IMR-90 (cell line): ENCODE measurements around the gene CCR8. TPM values are rescaled to one million over a fixed set of nuclear protein-coding genes. Genes with fewer than 3 reads are reported as not detected.

Experiments
- ATAC-seq: fragments of 200-7000 bp; cut with Tn5 transposase; 2 replicates; pipeline ENCODE4 v1.9.1; 2020; ENCODE audit warnings: low read depth, mild to moderate bottlenecking, moderate library complexity
- BruUV-seq: library from RNA; stranded (reverse); fragments of 400-500 nt; replicated peaks from 2 replicates; lab custom pipeline; 2021; lab: Mats Ljungman, UMichigan
- CTCF ChIA-PET: fragments of 300-600 bp; formaldehyde crosslinking; extraction: SDS; loops from one replicate; lab custom pipeline; 2021; ENCODE audit warnings: antibody characterized with exemption; lab: Yijun Ruan, JAX
- POLR2A ChIA-PET: fragments of 300-600 bp; sonication (Branson Sonifier 250); formaldehyde crosslinking; loops from one replicate; lab custom pipeline; 2022; ENCODE audit warnings: antibody characterized with exemption; ENCODE audit not compliant: unreplicated experiment; lab: Charles Lee
- DNase-seq: peaks from one replicate; pipeline ENCODE4 v3.0.0; 2013
- H2AFZ ChIP-seq: replicated peaks from 2 replicates; pipeline ENCODE3; 2013; ENCODE audit warnings: low read length, mild to moderate bottlenecking; ENCODE audit not compliant: poor library complexity
- H2AK5ac ChIP-seq: 2 replicates; pipeline ENCODE4 v1.6.1; 2013; ENCODE audit warnings: low read depth, low read length, inconsistent platforms
- H2AK9ac ChIP-seq: replicated peaks from 2 replicates; pipeline ENCODE3; 2013; ENCODE audit warnings: mild to moderate bottlenecking, low read depth, low read length, moderate library complexity; ENCODE audit not compliant: poor library complexity
- H2BK120ac ChIP-seq: 2 replicates; pipeline ENCODE4 v1.6.1; 2013; ENCODE audit warnings: low read depth, low read length, inconsistent platforms
- H2BK15ac ChIP-seq: 3 replicates; pipeline ENCODE4 v1.6.1; 2013; ENCODE audit warnings: low read depth, low read length, inconsistent platforms
- H2BK20ac ChIP-seq: 2 replicates; pipeline ENCODE4 v1.6.1; 2013; ENCODE audit warnings: low read depth, mild to moderate bottlenecking, inconsistent platforms, low read length, moderate library complexity
- H2BK5ac ChIP-seq: 2 replicates; pipeline ENCODE4 v1.6.1; 2013; ENCODE audit warnings: mild to moderate bottlenecking, low read depth, low read length, inconsistent platforms; ENCODE audit not compliant: poor library complexity, severe bottlenecking
- H3K14ac ChIP-seq: replicated peaks from 2 replicates; pipeline ENCODE4 v1.6.1; 2013; ENCODE audit warnings: low read depth, low read length, inconsistent platforms
- H3K18ac ChIP-seq: 2 replicates; pipeline ENCODE4 v1.6.1; 2013; ENCODE audit warnings: low read depth, low read length, control low read depth
- H3K23ac ChIP-seq: 2 replicates; pipeline ENCODE4 v1.6.1; 2013; ENCODE audit warnings: low read depth, low read length, inconsistent platforms
- H3K27ac ChIP-seq: 2 replicates; pipeline ENCODE4 v1.5.1; 2013; ENCODE audit warnings: mild to moderate bottlenecking, control low read depth, low read length; ENCODE audit not compliant: insufficient read depth
- H3K27me3 ChIP-seq: 2 replicates; pipeline ENCODE4 v1.6.1; 2013; ENCODE audit warnings: low read length; ENCODE audit not compliant: control insufficient read depth, insufficient read depth
- H3K36me3 ChIP-seq: 2 replicates; pipeline ENCODE4 v1.6.1; 2013; ENCODE audit warnings: low read length, mixed read lengths; ENCODE audit not compliant: control insufficient read depth, insufficient read depth
- H3K4ac ChIP-seq: 2 replicates; pipeline ENCODE4 v1.6.1; 2013; ENCODE audit warnings: low read depth, low read length, inconsistent platforms
- H3K4me1 ChIP-seq: 2 replicates; pipeline ENCODE4 v1.6.1; 2013; ENCODE audit warnings: low read length, mixed read lengths; ENCODE audit not compliant: control insufficient read depth, insufficient read depth
- H3K4me2 ChIP-seq: 2 replicates; pipeline ENCODE4 v1.6.1; 2013; ENCODE audit warnings: low read depth, mild to moderate bottlenecking, control low read depth, low read length, moderate library complexity
- H3K4me3 ChIP-seq: 2 replicates; pipeline ENCODE4 v1.5.1; 2013; ENCODE audit warnings: low read depth, mild to moderate bottlenecking, control low read depth, low read length, moderate library complexity; ENCODE audit not compliant: insufficient read depth
- H3K56ac ChIP-seq: 2 replicates; pipeline ENCODE4 v1.6.1; 2013; ENCODE audit warnings: low read length, inconsistent platforms; ENCODE audit not compliant: insufficient read depth; ENCODE audit errors: extremely low read depth
- H3K79me1 ChIP-seq, 2 experiments: 2 replicates each; pipeline ENCODE4 v1.6.1; 2013; ENCODE audit warnings: low read length in 2 of 2, inconsistent platforms in 1 of 2, low read depth in 1 of 2
- H3K9ac ChIP-seq: 2 replicates; pipeline ENCODE4 v1.6.1; 2013; ENCODE audit warnings: low read depth, low read length, control low read depth
- H3K9me1 ChIP-seq: 2 replicates; pipeline ENCODE4 v1.6.1; 2013; ENCODE audit warnings: low read length, inconsistent platforms; ENCODE audit not compliant: insufficient read depth
- H3K9me3 ChIP-seq: 2 replicates; pipeline ENCODE4 v1.6.1; 2013; ENCODE audit warnings: low read length; ENCODE audit not compliant: control insufficient read depth, insufficient read depth
- H4K20me1 ChIP-seq: 2 replicates; pipeline ENCODE4 v1.6.1; 2013; ENCODE audit warnings: low read length, inconsistent platforms; ENCODE audit not compliant: insufficient read depth
- H4K5ac ChIP-seq: 2 replicates; pipeline ENCODE4 v1.6.1; 2013; ENCODE audit warnings: mild to moderate bottlenecking, low read depth, low read length, control low read depth
- H4K8ac ChIP-seq, 2 experiments: 2 replicates each; pipeline ENCODE4 v1.6.1; 2013; ENCODE audit warnings: low read depth in 2 of 2, low read length in 2 of 2, control low read depth in 1 of 2, inconsistent platforms in 1 of 2
- H4K91ac ChIP-seq: 2 replicates; pipeline ENCODE4 v1.6.1; 2013; ENCODE audit warnings: low read depth, low read length, inconsistent platforms; ENCODE audit not compliant: insufficient read depth
- BHLHE40 ChIP-seq: fragments of 150-350 bp; IDR thresholded peaks from 2 replicates; pipeline ENCODE4 v1.6.1; 2016; ENCODE audit warnings: mild to moderate bottlenecking, low read depth, low read length
- CEBPB ChIP-seq: IDR thresholded peaks from 2 replicates; pipeline ENCODE4 v1.6.1; 2012; ENCODE audit warnings: low read depth, low read length, improper control_type of control experiment
- CTCF ChIP-seq: conservative IDR thresholded peaks from 2 replicates; pipeline ENCODE4 v1.5.1; 2012; ENCODE audit warnings: mild to moderate bottlenecking, low read depth, low read length, improper control_type of control experiment
- MAFK ChIP-seq: IDR thresholded peaks from 2 replicates; pipeline ENCODE4 v1.6.1; 2012; ENCODE audit warnings: low read depth, low read length, improper control_type of control experiment
- MXI1 ChIP-seq: IDR thresholded peaks from 2 replicates; pipeline ENCODE4 v1.6.1; 2012; ENCODE audit warnings: low read depth, mild to moderate bottlenecking, low read length, moderate library complexity, borderline replicate concordance
- NFE2L2 ChIP-seq: fragments of 150-350 bp; IDR thresholded peaks from 2 replicates; pipeline ENCODE4 v1.6.1; 2016; ENCODE audit warnings: low read depth, mild to moderate bottlenecking, low read length
- POLR2A ChIP-seq: IDR thresholded peaks from 2 replicates; pipeline ENCODE4 v1.6.1; 2012; ENCODE audit warnings: mild to moderate bottlenecking, low read depth, low read length
- RAD21 ChIP-seq: IDR thresholded peaks from 2 replicates; pipeline ENCODE4 v1.6.1; 2012; ENCODE audit warnings: low read length, improper control_type of control experiment
- SMC3 ChIP-seq: fragments of 150-350 bp; IDR thresholded peaks from 2 replicates; pipeline ENCODE4 v1.6.1; 2016; ENCODE audit warnings: low read depth, mild to moderate bottlenecking, antibody characterized with exemption, low read length, moderate library complexity
- WGBS, 2 experiments: methylation state at CpG; one replicate each; pipeline versions ENCODE4 v1.1.5 to v1.1.7; 2013; ENCODE audit warnings: missing lambda C conversion rate in 2 of 2; ENCODE audit not compliant: insufficient read length in 1 of 2; ENCODE audit errors: extremely low coverage in 2 of 2; 5-methylcytosine and 5-hydroxymethylcytosine counted together
- dilution Hi-C: fragments of 300-500 bp; cut with HindIII; formaldehyde crosslinking; loops from one replicate; pipeline ENCODE4 v1.14.3; 2018; ENCODE audit warnings: low sequenced_read_pairs; ENCODE audit not compliant: unreplicated experiment
- in situ Hi-C: fragments of 300-500 bp; cut with MboI; formaldehyde crosslinking; loops from 3 replicates; pipeline ENCODE4 v1.14.3; 2019; ENCODE audit warnings: low sequenced_read_pairs, inconsistent platforms, mixed read lengths
- intact Hi-C: fragments of 100-400 bp; cut with micrococcal nuclease; formaldehyde crosslinking; loops from 2 replicates; pipeline ENCODE4 v1.10.0; 2022
- polyA plus RNA-seq, 3 experiments: library from polyadenylated mRNA; depleted of rRNA; stranded (reverse); fragments of >200 nt; gene quantifications; 2 replicates each; pipeline ENCODE4 v1.2.3, GENCODE V29; 2012; ENCODE audit warnings: low replicate concordance in 1 of 3
- total RNA-seq: library from RNA; depleted of rRNA; stranded (reverse); fragments of >200 nt; gene quantifications from 2 replicates; pipeline ENCODE4 v1.2.3, GENCODE V29; 2012
- TF ChIP-seq, protein P1 (sequence below): fragments of 150-350 bp; IDR thresholded peaks from 2 replicates; pipeline ENCODE4 v1.6.1; 2017; ENCODE audit warnings: mild to moderate bottlenecking, antibody characterized with exemption, low read length, low read depth
- TF ChIP-seq, protein P2 (sequence below): fragments of 150-350 bp; IDR thresholded peaks from 2 replicates; pipeline ENCODE4 v1.6.1; 2016; ENCODE audit warnings: low read depth, mild to moderate bottlenecking, low read length, moderate library complexity, borderline replicate concordance

Gene CCR8
- total and polyA plus RNA-seq, 2 of the 4 experiments (the other 2 are of a cell fraction) = not detected

DNA sequence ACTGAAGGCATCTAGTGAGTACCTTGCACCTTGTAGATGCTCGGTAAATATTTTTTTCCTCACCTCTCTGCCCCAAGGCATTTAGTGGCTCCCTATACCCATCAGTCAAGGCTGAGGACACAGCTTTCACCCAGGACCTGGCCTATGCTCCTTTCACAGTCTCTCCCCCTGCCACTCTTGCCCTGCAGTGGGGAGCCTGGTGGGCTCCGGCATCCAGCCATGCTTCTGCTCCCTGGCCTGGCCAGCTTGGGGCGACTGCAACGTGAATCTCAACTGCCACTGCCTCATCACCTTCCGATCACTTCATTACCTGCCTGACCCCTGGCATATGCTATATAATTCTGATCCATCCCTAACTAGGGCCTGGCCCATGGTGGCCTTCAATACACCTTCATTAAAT is 48.9 kb upstream of the CCR8 start:
- BruUV-seq = no TSS peak
- ATAC-seq (no peak), DNase-seq (no peak)
- in situ Hi-C loops = loop anchor here (5.0 kb wide), 1 partner anchor 88 kb away; the partner anchor contains the start of gene XIRP1
- Histone ChIP-seq H4K20me1 (no peaks in the 10 kb centered on the region), H3K18ac (no peak overlapping the region), H2BK20ac (no peak overlapping the region), H2BK15ac (no peak overlapping the region), H4K8ac (no peak overlapping the region), H3K27me3 (peaks cover 10% of the 10 kb centered on the region), H3K9me3 (no peaks in the 10 kb centered on the region), H2BK5ac (no peak overlapping the region), H3K56ac (no peak overlapping the region), H4K5ac (no peak overlapping the region), H3K4me2 (no peak overlapping the region), H3K27ac (no peak overlapping the region), H2BK120ac (no peak overlapping the region), H3K23ac (no peak overlapping the region), H3K9me1 (no peaks in the 10 kb centered on the region), H3K9ac (no peak overlapping the region), H2AFZ (no peak overlapping the region), H2AK5ac (no peak overlapping the region), H3K79me1 (no peaks in the 10 kb centered on the region), H2AK9ac (no peak overlapping the region), H3K4me3 (no peak overlapping the region), H3K4me1 (no peaks in the 10 kb centered on the region), H3K4ac (no peak overlapping the region), H4K91ac (no peak overlapping the region), H3K14ac (no peak overlapping the region), H3K36me3 (no peaks in the 10 kb centered on the region)
- intact Hi-C loops = no loop called here
- ChIA-PET POLR2A (no interaction called here), CTCF (interaction anchor here (4.3 kb wide), 1 partner anchor 8 kb away, joined by 15 read pairs; no protein-coding TSS in a partner anchor)
- dilution Hi-C loops = no loop called here
- no peak for TF ChIP-seq RAD21
- no peak for TF ChIP-seq CTCF
- TF ChIP-seq CEBPB = no peak
- TF ChIP-seq NFE2L2 = no peak
- TF ChIP-seq, protein P1, sequence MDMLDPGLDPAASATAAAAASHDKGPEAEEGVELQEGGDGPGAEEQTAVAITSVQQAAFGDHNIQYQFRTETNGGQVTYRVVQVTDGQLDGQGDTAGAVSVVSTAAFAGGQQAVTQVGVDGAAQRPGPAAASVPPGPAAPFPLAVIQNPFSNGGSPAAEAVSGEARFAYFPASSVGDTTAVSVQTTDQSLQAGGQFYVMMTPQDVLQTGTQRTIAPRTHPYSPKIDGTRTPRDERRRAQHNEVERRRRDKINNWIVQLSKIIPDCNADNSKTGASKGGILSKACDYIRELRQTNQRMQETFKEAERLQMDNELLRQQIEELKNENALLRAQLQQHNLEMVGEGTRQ = no peak
- TF ChIP-seq, protein P2, sequence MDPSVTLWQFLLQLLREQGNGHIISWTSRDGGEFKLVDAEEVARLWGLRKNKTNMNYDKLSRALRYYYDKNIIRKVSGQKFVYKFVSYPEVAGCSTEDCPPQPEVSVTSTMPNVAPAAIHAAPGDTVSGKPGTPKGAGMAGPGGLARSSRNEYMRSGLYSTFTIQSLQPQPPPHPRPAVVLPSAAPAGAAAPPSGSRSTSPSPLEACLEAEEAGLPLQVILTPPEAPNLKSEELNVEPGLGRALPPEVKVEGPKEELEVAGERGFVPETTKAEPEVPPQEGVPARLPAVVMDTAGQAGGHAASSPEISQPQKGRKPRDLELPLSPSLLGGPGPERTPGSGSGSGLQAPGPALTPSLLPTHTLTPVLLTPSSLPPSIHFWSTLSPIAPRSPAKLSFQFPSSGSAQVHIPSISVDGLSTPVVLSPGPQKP = no peak
- TF ChIP-seq POLR2A = no peak
- TF ChIP-seq MAFK = no peak
- no peak for TF ChIP-seq SMC3
- no peak for TF ChIP-seq BHLHE40
- no peak for TF ChIP-seq MXI1
- WGBS, 2 experiments = 87% methylated on average over 5 of the region's 5 CpGs; no CpG with 5 or more reads in 1 of the 2 experiments
